ENCODE results near the gene RRAS2. TPM values are rescaled to one million over a fixed set of nuclear protein-coding genes. Genes with fewer than 3 reads are reported as not detected.

The RRAS2 gene
- total and polyA plus RNA-seq, 2 donors (not counting 3 experiments of a cell fraction or from before 2014, with no cell fraction given), result 30.1 to 80.5 TPM

DNA sequence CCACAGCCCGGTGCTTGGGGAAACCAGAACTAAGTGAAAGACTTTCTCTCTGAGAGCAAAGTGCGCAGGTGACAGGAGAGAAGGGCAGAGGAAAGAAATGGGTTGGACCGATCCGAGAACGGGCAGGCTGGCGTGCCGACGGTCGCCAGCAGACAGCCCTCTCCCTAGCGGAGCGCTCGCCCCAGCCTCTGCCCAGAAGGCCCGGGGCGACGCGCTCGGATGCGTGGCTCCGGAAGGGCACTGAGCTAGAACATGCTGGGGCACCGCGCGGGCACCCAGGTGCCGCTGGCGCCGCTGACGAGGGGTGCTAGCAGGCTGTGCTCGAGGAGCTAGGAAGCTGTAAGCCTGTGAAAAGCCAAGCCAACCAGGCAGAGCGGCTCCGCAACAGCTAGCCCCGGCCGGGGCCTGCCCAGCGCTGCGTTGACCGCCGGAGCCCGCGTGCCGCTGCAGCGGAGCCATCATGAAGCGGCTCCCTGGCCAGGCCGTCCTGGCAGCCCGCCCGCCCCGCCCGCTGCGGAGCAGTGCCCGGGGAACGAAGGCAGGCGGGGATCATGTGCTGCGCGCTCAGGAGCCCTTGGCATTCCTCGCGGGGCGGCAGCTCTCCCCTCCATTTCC is 22.1 kb upstream of the RRAS2 start:
- FAIRE-seq (peak; percentile 75), DNase-seq (ENCODE audit: low read depth, low spot score) (peak; percentile 73)
- H3K36me3 ChIP-seq (ENCODE audit: control insufficient read depth in 2 of 2, extremely low read depth in 1 of 2, insufficient read depth in 2 of 2, low read length in 2 of 2), result no peaks in the 10 kb centered on the region
- BruUV-seq (replicated peaks), result no TSS peak
- no peaks in the 10 kb centered on the region for H3K79me2 ChIP-seq (ENCODE audit: control insufficient read depth, insufficient read depth, low read length)
- H3K4me2 ChIP-seq (ENCODE audit: insufficient read depth, low read length), result peak overlapping the region; percentile 84
- peaks cover 12% of the 10 kb centered on the region for H3K4me1 ChIP-seq (ENCODE audit: control insufficient read depth, extremely low read depth, insufficient read depth, low read length)
- dilution Hi-C loops (cut with MboI; ENCODE audit: extremely low pct_ligation_motif_present, low sequenced_read_pairs) (no loop called here), intact Hi-C loops (cut with micrococcal nuclease) (loop anchor here (2.0 kb wide), 2 partner anchors 42 to 74 kb away; no protein-coding TSS in a partner anchor)
- ChIA-PET POLR2A (no interaction called here), CTCF (interaction anchor here (0.9 to 2.0 kb wide), 4 partner anchors 37 to 80 kb away, joined by 3 to 18 read pairs (median 10); no protein-coding TSS in a partner anchor)
- H3K4me3 ChIP-seq (replicated peaks in 1 of 3; ENCODE audit: insufficient read depth in 1 of 3, low read depth in 1 of 3, low read length in 3 of 3), result peak overlapping the region; percentile 24 to 55 (median 40)
- no peak for TF ChIP-seq EZH2 (IDR thresholded peaks at IDR 0.05; ENCODE audit: borderline replicate concordance, low read depth, low read length, severe bottlenecking)
- TF ChIP-seq POLR2AphosphoS5 (IDR thresholded peaks at IDR 0.05; ENCODE audit: insufficient read depth, low read depth, low read length), result peak; percentile 64
- TF ChIP-seq, protein P1, sequence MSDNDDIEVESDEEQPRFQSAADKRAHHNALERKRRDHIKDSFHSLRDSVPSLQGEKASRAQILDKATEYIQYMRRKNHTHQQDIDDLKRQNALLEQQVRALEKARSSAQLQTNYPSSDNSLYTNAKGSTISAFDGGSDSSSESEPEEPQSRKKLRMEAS (IDR thresholded peaks at IDR 0.05; ENCODE audit: insufficient read depth, insufficient read length), result no peak
- peak; percentile 60 for TF ChIP-seq POLR2A (IDR thresholded peaks at IDR 0.05; ENCODE audit: low read depth, low read length)
- TF ChIP-seq GATA2 (IDR thresholded peaks at IDR 0.05; ENCODE audit: insufficient read depth, insufficient read length, low read depth, low read length), result no peak
- no peak for TF ChIP-seq MYC (IDR thresholded peaks at IDR 0.05; ENCODE audit: low read depth, low read length)
- TF ChIP-seq, protein P2, sequence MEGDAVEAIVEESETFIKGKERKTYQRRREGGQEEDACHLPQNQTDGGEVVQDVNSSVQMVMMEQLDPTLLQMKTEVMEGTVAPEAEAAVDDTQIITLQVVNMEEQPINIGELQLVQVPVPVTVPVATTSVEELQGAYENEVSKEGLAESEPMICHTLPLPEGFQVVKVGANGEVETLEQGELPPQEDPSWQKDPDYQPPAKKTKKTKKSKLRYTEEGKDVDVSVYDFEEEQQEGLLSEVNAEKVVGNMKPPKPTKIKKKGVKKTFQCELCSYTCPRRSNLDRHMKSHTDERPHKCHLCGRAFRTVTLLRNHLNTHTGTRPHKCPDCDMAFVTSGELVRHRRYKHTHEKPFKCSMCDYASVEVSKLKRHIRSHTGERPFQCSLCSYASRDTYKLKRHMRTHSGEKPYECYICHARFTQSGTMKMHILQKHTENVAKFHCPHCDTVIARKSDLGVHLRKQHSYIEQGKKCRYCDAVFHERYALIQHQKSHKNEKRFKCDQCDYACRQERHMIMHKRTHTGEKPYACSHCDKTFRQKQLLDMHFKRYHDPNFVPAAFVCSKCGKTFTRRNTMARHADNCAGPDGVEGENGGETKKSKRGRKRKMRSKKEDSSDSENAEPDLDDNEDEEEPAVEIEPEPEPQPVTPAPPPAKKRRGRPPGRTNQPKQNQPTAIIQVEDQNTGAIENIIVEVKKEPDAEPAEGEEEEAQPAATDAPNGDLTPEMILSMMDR (IDR thresholded peaks at IDR 0.05; ENCODE audit: extremely low read depth in 1 of 2, insufficient read depth in 1 of 2, low read depth in 1 of 2, low read length in 2 of 2), result no peak
- TF ChIP-seq JUN (IDR thresholded peaks at IDR 0.05; ENCODE audit: borderline replicate concordance, insufficient read depth, insufficient read length, low read depth), result no peak
- TF ChIP-seq FOS (IDR thresholded peaks at IDR 0.05; ENCODE audit: borderline replicate concordance, insufficient read depth, low read length), result no peak
- peak overlapping the region; percentile 15 for H3K27ac ChIP-seq (ENCODE audit: insufficient read depth, low read depth, low read length)
- no peaks in the 10 kb centered on the region for H3K27me3 ChIP-seq (ENCODE audit: control insufficient read depth in 2 of 2, insufficient read depth in 2 of 2, low read length in 2 of 2)
- peak overlapping the region; percentile 98 for H2AFZ ChIP-seq (ENCODE audit: low read depth, low read length)
- peak overlapping the region; percentile 38 for H3K9ac ChIP-seq (replicated peaks; ENCODE audit: extremely low read depth, insufficient read depth, low read length)
- no peaks in the 10 kb centered on the region for H3K9me3 ChIP-seq (replicated peaks; ENCODE audit: control insufficient read depth, insufficient read depth, low read length)
- no peaks in the 10 kb centered on the region for H3K9me1 ChIP-seq (replicated peaks; ENCODE audit: control insufficient read depth, extremely low read depth, insufficient read depth, low read length)
- H4K20me1 ChIP-seq (replicated peaks; ENCODE audit: control insufficient read depth, extremely low read depth, insufficient read depth, low read length), result no peaks in the 10 kb centered on the region

All from endothelial cell of umbilical vein (primary cell).